CD4-positive, alpha-beta T cell (primary cell): ENCODE results near the gene GIT1. TPM values are rescaled to one million over a fixed set of nuclear protein-coding genes. Genes with fewer than 3 reads are reported as not detected.

Experiments used
- ATAC-seq: fragments of 200-7000 bp; cut with Tn5 transposase; one replicate; pipeline ENCODE4 v1.10.0; 2022; ENCODE audit warnings: mild to moderate bottlenecking; ENCODE audit not compliant: poor library complexity
- CTCF ChIA-PET: fragments of 350-600 bp; sonication (Branson Sonifier 250); formaldehyde crosslinking; loops from one replicate; lab custom pipeline; 2021; ENCODE audit warnings: antibody characterized with exemption, inconsistent platforms; lab: Charles Lee
- POLR2A ChIA-PET: fragments of 350-600 bp; sonication (Branson Sonifier 250); formaldehyde crosslinking; loops from one replicate; lab custom pipeline; 2021; ENCODE audit warnings: antibody characterized with exemption, inconsistent platforms; lab: Charles Lee
- DNase-seq, 14 experiments: peaks; one replicate each; pipeline ENCODE4 v3.0.0-alpha.2; 2013 to 2020; ENCODE audit warnings: mixed read lengths in 2 of 14
- H3K27ac ChIP-seq, 2 donors: one replicate each; pipeline versions ENCODE4 v1.5.1 to v1.7.0; 2013; ENCODE audit warnings: low read length in 2 of 2, low read depth in 1 of 2, mild to moderate bottlenecking in 1 of 2
- H3K27me3 ChIP-seq, 2 experiments: 1 replicate in 1 of 2; 2 replicates in 1 of 2; pipeline versions ENCODE4 v1.6.1 to v1.7.0; 2013; ENCODE audit warnings: low read length in 2 of 2, control low read depth in 1 of 2, mild to moderate bottlenecking in 1 of 2, moderate library complexity in 1 of 2; ENCODE audit not compliant: insufficient read depth in 2 of 2, control insufficient read depth in 1 of 2
- H3K36me3 ChIP-seq: one replicate; pipeline ENCODE4 v1.6.1; 2013; ENCODE audit warnings: low read length, control low read depth; ENCODE audit not compliant: insufficient read depth
- H3K4me1 ChIP-seq: one replicate; pipeline ENCODE4 v1.6.1; 2013; ENCODE audit warnings: low read length, control low read depth; ENCODE audit not compliant: insufficient read depth
- H3K4me3 ChIP-seq: one replicate; pipeline ENCODE4 v1.5.1; 2013; ENCODE audit warnings: mild to moderate bottlenecking, low read length, moderate library complexity
- H3K9me3 ChIP-seq, 2 experiments: 1 replicate in 1 of 2; 2 replicates in 1 of 2; pipeline versions ENCODE4 v1.6.1 to v1.7.0; 2013; ENCODE audit warnings: low read length in 2 of 2, mild to moderate bottlenecking in 2 of 2, control low read depth in 1 of 2, moderate library complexity in 1 of 2; ENCODE audit not compliant: control insufficient read depth in 1 of 2, insufficient read depth in 1 of 2
- H3K27ac Mint-ChIP-seq: one replicate; pipeline ENCODE4 v1.8.0; 2020; ENCODE audit warnings: mixed read lengths
- H3K27me3 Mint-ChIP-seq: one replicate; pipeline ENCODE4 v1.8.0; 2021; ENCODE audit warnings: mixed read lengths
- H3K36me3 Mint-ChIP-seq: one replicate; pipeline ENCODE4 v1.8.0; 2021; ENCODE audit warnings: low read depth, mixed read lengths
- H3K4me1 Mint-ChIP-seq: one replicate; pipeline ENCODE4 v1.8.0; 2021; ENCODE audit warnings: low read depth, mixed read lengths
- H3K4me3 Mint-ChIP-seq: one replicate; pipeline ENCODE4 v1.8.0; 2020; ENCODE audit warnings: mild to moderate bottlenecking, mixed read lengths
- H3K9me3 Mint-ChIP-seq: one replicate; pipeline ENCODE4 v1.8.0; 2020; ENCODE audit warnings: mixed read lengths
- intact Hi-C, 2 experiments: fragments of 100-400 bp; cut with DNase I in 1 of 2; cut with micrococcal nuclease in 1 of 2; formaldehyde crosslinking; loops; one replicate each; pipeline versions ENCODE4 v1.15.1 to v1.9.0; 2023 to 2025; cut with DNase I, micrococcal nuclease
- total RNA-seq, 174 experiments: library from RNA in 2 of 174; stranded (reverse) in 2 of 174; gene quantifications; one replicate each; pipeline ENCODE4 v1.2.3 and lab custom pipeline; 2021 to 2026
- TF ChIP-seq, protein P1 (sequence below): fragments of 200-600 bp; IDR thresholded peaks from one replicate; pipeline ENCODE4 v1.8.0; 2022; ENCODE audit warnings: antibody characterized with exemption, mild to moderate bottlenecking

The GIT1 gene
- total RNA-seq, 2 experiments from 2014 or later = 35.8 to 36.7 TPM

DNA sequence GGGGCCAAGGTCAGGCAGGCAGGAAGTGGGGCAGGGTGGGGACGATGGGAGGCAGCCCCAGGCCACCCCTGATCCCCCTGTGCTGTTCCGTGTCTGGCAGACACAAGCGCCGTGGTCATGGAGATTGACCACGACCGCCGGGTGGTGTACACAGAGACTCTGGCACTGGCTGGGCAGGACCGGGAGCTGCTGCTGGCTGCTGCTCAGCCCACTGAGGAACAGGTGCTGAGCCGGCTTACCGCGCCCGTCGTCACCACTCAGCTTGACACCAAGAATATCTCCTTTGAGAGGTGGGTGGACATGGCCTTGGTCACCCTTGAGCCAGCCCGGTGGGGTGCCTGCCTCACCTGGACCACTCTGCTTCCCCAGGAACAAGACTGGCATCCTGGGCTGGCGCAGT lies 19.5 kb upstream of the GIT1 start:
- DNase-seq (no peak), ATAC-seq (no peak)
- ChIA-PET POLR2A (interaction anchor here (0.8 kb wide), 1 partner anchor 8 kb away, joined by 3 read pairs; no protein-coding TSS in a partner anchor), CTCF (interaction anchor here (4.2 kb wide), 1 partner anchor 8 kb away, joined by 20 read pairs; no protein-coding TSS in a partner anchor)
- intact Hi-C loops = no loop called here
- TF ChIP-seq, protein P1, sequence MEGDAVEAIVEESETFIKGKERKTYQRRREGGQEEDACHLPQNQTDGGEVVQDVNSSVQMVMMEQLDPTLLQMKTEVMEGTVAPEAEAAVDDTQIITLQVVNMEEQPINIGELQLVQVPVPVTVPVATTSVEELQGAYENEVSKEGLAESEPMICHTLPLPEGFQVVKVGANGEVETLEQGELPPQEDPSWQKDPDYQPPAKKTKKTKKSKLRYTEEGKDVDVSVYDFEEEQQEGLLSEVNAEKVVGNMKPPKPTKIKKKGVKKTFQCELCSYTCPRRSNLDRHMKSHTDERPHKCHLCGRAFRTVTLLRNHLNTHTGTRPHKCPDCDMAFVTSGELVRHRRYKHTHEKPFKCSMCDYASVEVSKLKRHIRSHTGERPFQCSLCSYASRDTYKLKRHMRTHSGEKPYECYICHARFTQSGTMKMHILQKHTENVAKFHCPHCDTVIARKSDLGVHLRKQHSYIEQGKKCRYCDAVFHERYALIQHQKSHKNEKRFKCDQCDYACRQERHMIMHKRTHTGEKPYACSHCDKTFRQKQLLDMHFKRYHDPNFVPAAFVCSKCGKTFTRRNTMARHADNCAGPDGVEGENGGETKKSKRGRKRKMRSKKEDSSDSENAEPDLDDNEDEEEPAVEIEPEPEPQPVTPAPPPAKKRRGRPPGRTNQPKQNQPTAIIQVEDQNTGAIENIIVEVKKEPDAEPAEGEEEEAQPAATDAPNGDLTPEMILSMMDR = no peak
- Mint-ChIP-seq H3K4me3 (no peak overlapping the region), H3K27ac (no peak overlapping the region), H3K27me3 (no peaks in the 10 kb centered on the region), H3K9me3 (no peaks in the 10 kb centered on the region), H3K4me1 (peaks cover 4% of the 10 kb centered on the region), H3K36me3 (no peaks in the 10 kb centered on the region)
- Histone ChIP-seq H3K9me3 (no peaks in the 10 kb centered on the region), H3K27me3 (no peaks in the 10 kb centered on the region), H3K36me3 (no peaks in the 10 kb centered on the region), H3K4me1 (peaks cover 13% of the 10 kb centered on the region), H3K27ac (no peak overlapping the region), H3K4me3 (no peak overlapping the region)

DNA sequence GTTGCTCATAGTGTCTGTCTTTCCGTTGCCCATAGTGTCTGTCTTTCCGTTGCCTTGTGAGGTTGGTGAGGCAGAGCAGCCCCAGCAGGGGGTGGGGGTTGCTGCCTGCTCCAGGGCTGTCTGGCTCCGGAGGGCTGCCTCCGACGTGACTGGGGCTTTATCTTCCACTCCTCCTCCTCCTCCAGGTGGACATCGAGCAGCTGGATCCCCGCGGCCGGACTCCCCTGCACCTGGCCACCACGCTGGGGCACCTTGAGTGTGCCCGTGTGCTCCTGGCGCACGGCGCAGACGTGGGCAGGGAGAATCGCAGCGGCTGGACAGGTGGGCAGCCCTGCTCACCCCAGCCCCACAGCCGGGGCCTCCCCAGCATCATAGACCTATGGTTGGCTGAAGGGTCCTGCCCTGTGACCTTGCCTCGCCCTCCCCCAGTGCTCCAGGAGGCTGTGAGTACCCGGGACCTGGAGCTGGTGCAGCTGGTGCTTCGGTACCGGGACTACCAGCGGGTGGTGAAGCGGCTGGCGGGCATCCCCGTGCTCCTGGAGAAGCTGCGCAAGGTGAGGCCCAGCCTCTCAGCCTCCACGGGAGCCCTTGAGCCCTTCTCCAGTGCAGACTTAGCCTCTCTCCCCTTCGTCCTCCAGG lies 18.2 kb upstream of the GIT1 start:
- POLR2A ChIA-PET = interaction anchor here (1.0 to 1.3 kb wide), 2 partner anchors 10 to 13 kb away, joined by 3 read pairs; no protein-coding TSS in a partner anchor
- intact Hi-C loops = no loop called here
- Histone ChIP-seq H3K9me3 (no peaks in the 10 kb centered on the region), H3K4me3 (no peak overlapping the region), H3K4me1 (no peaks in the 10 kb centered on the region), H3K27ac (no peak overlapping the region), H3K36me3 (no peaks in the 10 kb centered on the region), H3K27me3 (no peaks in the 10 kb centered on the region)
- Mint-ChIP-seq H3K27me3 (no peaks in the 10 kb centered on the region), H3K36me3 (no peaks in the 10 kb centered on the region), H3K27ac (no peak overlapping the region), H3K9me3 (no peaks in the 10 kb centered on the region), H3K4me3 (no peak overlapping the region), H3K4me1 (no peaks in the 10 kb centered on the region)
- CTCF ChIA-PET = interaction anchor here (4.2 kb wide), 1 partner anchor 10 kb away, joined by 20 read pairs; no protein-coding TSS in a partner anchor
- ATAC-seq = no peak
- no peak for DNase-seq
- TF ChIP-seq, protein P1 = no peak

DNA sequence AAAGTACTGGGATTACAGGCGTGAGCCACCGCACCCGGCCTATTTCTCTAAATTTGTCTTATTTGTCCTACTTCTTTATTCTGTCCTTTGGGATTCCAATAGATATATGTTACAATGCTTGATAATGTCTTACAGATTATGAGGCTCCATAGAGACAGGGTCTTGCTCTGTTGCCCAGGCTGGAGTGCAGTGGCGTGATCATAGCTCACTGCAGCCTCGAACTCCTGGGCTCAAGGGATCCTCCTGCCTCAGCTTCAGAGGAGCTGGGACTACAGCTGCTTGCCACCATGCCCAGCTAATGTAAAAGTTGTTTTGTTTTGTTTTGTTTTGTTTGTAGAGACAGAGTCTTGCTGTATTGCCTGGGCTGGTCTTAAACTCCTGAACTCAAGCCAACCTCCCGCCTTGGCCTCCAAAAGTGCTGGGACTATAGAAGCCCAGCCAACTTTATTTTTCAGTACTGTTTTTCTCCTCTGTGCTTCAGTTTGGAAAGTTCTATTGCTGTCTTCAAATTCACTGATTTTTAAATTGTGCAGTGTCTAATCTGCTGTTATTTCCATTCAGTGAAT lies 13.7 kb upstream of the GIT1 start:
- Mint-ChIP-seq H3K36me3 (no peaks in the 10 kb centered on the region), H3K4me1 (no peaks in the 10 kb centered on the region), H3K4me3 (no peak overlapping the region), H3K27me3 (no peaks in the 10 kb centered on the region), H3K27ac (no peak overlapping the region), H3K9me3 (no peaks in the 10 kb centered on the region)
- Histone ChIP-seq H3K4me1 (no peaks in the 10 kb centered on the region), H3K36me3 (no peaks in the 10 kb centered on the region), H3K27ac (no peak overlapping the region), H3K4me3 (no peak overlapping the region), H3K9me3 (no peaks in the 10 kb centered on the region), H3K27me3 (no peaks in the 10 kb centered on the region)
- TF ChIP-seq, protein P1 = no peak
- DNase-seq = no peak
- intact Hi-C loops = no loop called here
- ChIA-PET CTCF (interaction anchor here (2.2 to 2.3 kb wide), 2 partner anchors 11 to 15 kb away, joined by 6 to 7 read pairs; partner anchors contain the start of gene ANKRD13B), POLR2A (no interaction called here)
- ATAC-seq = no peak
